AML-193 (cell line): ENCODE results near the gene SERPINB4.
A peak's percentile ranks its signal among the peaks of the same experiment; 100 is the strongest.
"Not testable (repeated sequence)": the region's sequence is repeated elsewhere in the genome, so short reads cannot be mapped to it uniquely, and the experiment has no call there.

Experiments
- DNase-seq, 2 experiments: peaks; one replicate each; lab custom pipeline; 2025; lab: John Stamatoyannopoulos, UW

Gene SERPINB4

GRCh38 chr18:63644142-63644541, at the start of gene SERPINB4:
Gene SERPINB4, minus strand, starts transcription at chr18:63644256. Its CDS starts 679 bp downstream, at chr18:63643577.
- not testable (repeated sequence) for DNase-seq

DNA sequence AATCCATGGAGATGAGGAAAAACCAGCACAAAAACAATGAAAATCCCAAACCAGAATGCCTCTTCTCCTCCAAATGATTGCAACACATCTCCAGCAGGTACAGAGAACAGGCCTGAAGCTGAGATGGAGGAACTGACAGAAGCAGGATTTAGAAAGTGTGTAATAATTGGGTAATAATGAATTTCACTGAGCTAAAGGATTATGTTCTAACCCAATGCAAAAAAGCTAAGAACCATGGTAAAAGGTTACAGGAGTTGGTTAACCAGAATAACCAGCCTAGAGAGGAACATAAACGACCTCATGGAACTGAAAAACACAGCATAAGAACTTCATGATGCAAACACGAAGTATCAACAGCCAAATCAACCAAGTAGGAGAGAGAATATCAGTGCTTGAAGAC, 45.0 kb upstream of the SERPINB4 start:
- DNase-seq = peak; percentile 7 to 20

DNA sequence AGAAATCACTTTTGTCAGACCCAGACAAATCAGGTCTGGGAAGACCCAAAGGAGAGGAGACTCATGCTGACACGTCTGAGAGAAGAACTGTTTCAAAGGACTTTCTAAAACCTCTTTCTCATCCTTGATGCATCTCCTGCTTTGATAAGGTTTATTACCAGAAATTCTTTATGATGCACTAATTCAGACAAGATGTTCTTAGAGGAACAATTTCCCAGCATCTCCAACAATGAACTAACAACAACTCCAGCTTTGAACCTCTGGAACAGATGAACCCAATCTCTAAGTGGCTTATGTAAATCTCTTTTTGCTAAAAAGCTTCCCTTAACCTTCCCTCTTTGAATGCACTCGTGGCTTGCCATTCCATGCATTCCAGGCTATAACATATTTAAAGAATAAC, 42.8 kb upstream of the SERPINB4 start:
- no peak for DNase-seq

- no peak for DNase-seq
These were observed 40.7 kb upstream of the SERPINB4 start for GRCh38 chr18:63684718-63685117.

DNA sequence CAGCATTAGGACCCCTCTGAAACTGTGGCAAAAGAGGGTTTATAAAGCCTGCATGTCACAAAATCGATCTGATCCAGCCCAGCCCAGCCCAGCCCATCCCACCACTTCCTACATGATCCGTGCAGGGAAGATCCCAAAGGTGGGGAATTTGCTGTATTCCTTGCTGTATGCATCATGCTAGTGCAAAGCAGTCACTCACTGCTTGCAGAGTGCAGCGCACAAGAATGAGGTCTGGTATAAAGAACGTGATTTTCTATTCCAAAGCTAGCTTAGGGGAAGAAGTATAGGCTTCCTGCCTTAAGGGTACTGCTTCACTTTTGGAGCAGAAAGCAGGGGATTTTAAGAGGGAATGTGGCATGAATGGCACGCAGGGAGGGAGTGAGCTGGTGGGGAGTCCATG, 39.8 kb upstream of the SERPINB4 start:
- no peak for DNase-seq

- DNase-seq = no peak
These were observed 39.1 kb upstream of the SERPINB4 start for GRCh38 chr18:63683152-63683551.

DNA sequence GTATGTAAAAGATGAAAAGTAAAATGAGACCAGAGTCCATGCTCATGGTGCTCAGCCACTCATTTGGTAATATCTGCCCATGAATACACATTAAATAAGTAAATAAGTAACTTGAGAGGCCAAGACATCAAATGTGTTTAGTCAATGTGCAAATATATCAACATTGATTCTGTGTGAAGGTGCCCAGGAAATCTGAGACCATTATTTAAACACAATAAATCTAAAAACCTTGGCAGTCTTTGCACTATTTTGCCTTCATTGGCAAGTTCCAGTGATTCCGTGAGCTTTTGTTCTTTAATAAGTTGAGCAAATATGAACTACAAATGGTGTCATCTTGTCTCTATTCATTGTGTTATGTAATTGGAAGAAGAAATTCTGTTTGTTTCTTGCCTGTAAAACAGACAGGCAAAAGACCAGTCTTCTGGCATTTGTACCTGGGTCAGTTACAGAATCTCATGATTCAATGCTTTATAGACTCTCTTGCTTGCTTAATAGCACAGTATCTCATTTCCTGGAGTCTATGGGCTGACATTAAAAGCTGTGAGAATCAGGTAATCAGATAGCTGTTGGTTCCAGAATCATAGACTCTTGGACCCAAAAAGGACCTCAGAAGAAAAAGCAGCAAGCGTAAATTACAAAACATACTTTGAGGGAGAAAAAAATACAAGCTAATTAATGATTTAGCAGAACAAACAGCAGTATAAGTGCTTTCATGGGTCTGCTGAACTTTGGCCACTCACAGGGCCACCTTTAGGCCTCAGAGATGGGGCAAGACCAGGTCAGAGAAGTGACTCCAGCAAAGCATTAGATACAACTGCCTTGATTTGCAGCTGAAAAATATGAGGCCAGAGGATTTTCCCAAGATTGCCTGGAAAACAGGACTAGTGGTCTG, 37.6 kb upstream of the SERPINB4 start:
- DNase-seq = no peak

DNA sequence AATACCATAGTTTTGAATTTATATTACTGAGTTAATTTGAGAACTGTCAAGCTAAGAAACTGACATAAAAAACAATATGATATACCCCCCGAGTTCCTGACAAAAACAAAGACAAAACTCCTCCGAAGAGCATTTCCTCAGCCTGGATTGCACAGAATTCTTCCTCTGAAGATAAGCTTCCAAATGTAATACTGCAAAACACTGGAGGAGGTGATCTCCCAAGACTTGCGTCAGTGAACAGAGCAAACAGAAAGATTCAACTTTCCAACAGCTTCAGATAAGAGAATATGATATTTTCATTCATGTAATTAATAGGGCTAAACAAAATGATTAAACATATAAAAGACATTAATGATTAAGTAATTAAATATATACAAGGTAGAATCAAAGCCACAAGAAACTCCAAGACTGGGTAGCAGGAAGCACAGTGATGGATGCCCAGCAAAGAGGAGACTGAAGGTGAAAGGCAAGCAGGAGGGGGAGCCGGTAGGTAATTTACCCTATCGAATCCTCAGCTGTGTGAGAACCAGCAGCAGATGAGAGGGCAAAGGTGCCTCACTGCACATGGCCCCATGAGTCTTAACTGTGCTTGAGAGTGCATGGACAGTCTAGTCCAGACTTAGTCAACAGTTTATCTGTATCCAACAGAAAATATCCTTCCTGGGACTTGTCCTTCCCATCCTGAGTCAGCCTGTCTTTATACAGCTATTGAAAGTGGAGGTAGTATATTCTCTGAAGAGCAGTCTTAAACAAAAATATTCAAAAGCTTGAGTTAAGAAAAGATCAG, 36.0 kb upstream of the SERPINB4 start:
- DNase-seq = no peak

DNA sequence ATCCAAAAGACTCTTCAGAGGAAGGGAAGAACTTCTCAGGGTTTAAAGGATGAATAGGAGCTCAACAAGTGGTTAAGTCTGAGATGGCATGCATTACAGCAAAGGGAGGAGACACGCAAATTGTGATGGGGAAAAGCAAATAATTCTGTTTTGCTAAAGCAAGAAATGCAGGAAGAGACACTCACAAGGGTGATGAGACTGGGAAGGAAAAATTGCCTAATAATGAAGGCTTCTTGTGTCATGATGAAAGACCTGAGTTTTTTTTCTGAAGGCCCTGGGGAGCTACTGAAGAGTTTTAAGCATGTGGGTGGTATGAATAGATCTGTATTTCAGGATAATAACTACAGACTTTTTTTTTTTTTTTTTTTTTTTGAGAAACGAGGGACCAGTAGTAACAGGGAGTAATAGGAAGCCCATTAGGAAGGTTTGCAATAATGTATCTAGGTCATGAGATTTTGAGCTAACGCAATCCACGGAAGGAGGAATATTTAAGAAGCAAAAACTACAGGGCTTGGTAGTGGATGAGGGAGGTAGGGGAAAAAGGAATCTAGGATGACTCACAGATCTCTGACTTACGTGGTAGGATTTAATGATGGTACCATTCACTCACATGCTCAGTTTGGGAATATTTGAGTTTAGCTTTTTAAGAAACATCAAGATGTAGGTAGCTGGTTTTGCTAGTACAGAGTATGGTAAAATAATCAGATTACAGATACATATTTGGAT, 33.6 kb upstream of the SERPINB4 start:
- peak; percentile 71 to 80 for DNase-seq

GRCh38 chr18:63676526-63677323, 32.7 kb upstream of the SERPINB4 start:
- peak; percentile 10 to 35 for DNase-seq

DNA sequence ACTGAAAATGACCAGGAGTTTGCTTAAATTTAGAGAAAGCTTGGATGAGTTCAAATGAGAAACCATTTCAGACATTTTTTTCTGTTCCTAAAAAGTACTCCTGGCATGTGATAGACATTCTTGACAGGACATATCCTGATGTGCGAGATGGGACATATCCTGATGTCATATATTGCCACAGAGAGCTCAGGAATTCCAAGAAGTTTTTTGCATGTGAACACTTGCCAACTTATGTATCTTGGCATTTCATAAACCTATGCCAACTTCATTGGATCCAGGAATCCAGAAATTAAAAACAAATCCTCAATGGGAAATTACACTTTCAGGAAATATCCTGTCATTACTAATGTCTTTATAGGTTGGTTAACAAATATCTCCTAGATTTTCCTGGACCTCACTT, 20.5 kb upstream of the SERPINB4 start:
- DNase-seq = no peak

- DNase-seq = not testable (repeated sequence)
These were observed 17.7 kb upstream of the SERPINB4 start, which contains the start of gene SERPINB3 for GRCh38 chr18:63661750-63662149. Gene SERPINB3, minus strand, starts transcription at chr18:63661893. Its CDS starts 677 bp downstream, at chr18:63661216.

- DNase-seq = not testable (repeated sequence)
These were observed 14.9 kb upstream of the SERPINB4 start for GRCh38 chr18:63658920-63659319.

DNA sequence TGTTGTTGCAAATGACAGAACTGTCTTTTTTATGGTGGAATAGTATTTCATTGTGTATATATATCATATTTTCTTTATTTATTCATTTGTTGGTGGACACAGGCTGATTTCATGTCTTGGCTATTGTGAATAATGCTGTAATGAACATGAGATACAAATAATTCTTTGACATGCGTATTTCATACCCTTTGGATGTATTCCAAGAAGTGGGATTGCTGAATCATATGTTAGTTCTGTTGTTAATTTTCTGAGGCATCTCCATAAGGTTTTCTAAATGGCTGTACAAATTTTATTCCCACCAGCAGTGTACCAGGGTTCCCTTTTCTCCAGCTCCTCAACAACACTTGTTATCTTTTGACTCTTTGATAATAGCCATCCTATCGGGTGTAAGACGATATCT, 6.2 kb upstream of the SERPINB4 start:
- DNase-seq = not testable (repeated sequence)

- DNase-seq = no peak
These were observed 4.2 kb upstream of the SERPINB4 start for GRCh38 chr18:63648241-63648640.

GRCh38 chr18:63646936-63647335, 2.9 kb upstream of the SERPINB4 start:
- no peak for DNase-seq

DNA sequence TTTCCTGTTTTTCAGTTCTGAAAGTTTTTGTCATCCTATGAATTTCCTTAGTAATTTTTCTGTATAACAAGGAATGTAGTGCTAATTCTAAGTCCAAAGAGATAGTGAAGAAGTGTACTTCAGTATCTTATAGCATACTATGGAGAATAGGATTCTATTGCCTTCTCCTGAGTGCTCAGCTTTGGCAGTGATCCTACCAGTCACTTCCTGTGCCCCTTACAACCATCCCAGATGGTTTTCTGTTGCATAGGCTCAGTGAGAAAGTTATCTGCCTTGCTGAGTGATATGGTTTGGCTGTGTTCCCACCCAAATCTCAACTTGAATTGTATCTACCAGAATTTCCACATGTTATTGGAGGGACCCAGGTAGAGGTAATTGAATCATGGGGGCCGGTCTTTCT, 638 bp upstream of the SERPINB4 start:
- DNase-seq = not testable (repeated sequence)

- DNase-seq = not testable (repeated sequence)
These were observed 1.2 kb downstream of the SERPINB4 start for GRCh38 chr18:63642668-63643356.

- not testable (repeated sequence) for DNase-seq
These were observed 2.8 kb downstream of the SERPINB4 start for GRCh38 chr18:63641157-63641680.

DNA sequence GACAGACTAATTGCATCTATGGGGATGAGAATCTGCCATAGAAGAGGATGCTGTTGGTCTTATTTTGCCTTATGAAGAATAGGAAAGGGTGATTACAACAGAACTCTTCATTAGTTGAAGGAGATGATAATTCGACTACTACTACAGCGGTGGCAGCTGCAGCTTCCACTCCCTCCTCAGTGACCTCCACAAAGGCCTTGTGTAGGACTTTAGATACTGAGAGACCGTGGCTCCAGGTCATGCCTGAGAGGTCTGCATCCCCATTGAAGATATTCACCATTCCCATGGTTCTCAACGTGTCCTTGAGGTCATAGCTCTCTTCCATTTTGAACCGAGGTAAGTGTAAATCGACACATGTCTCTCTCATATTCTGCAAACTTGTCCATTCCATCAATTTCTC, 6.4 kb downstream of the SERPINB4 start:
- no peak for DNase-seq
